Natural killer cell (primary cell): ENCODE measurements around the gene KDM6A. TPM values are rescaled to one million over a fixed set of nuclear protein-coding genes. Genes with fewer than 3 reads are reported as not detected.

Experiments
- ATAC-seq, 3 donors: fragments of 150-1000 bp in 2 of 3; fragments of 200-7000 bp in 1 of 3; cut with Tn5 transposase; 1 replicate in 1 of 3; 2 replicates in 2 of 3; pipeline ENCODE4 v1.10.0; 2021; ENCODE audit warnings: mild to moderate bottlenecking in 2 of 3, moderate library complexity in 2 of 3
- DNase-seq, 2 donors: peaks; one replicate each; pipeline versions ENCODE4 v3.0.0 to v3.0.0-alpha.2; 2013 to 2021; ENCODE audit warnings: mixed read lengths in 1 of 2
- H3K27ac ChIP-seq: one replicate; pipeline ENCODE4 v1.5.1; 2013; ENCODE audit warnings: mild to moderate bottlenecking, low read length
- H3K27me3 ChIP-seq: one replicate; pipeline ENCODE4 v1.6.1; 2013; ENCODE audit warnings: low read length; ENCODE audit not compliant: control insufficient read depth, insufficient read depth
- H3K36me3 ChIP-seq: one replicate; pipeline ENCODE4 v1.6.1; 2013; ENCODE audit warnings: low read length; ENCODE audit not compliant: control insufficient read depth, insufficient read depth
- H3K4me1 ChIP-seq: one replicate; pipeline ENCODE4 v1.6.1; 2013; ENCODE audit warnings: low read length; ENCODE audit not compliant: control insufficient read depth, insufficient read depth
- H3K4me3 ChIP-seq: one replicate; pipeline ENCODE4 v1.5.1; 2013; ENCODE audit warnings: low read length
- H3K9me3 ChIP-seq: one replicate; pipeline ENCODE4 v1.6.1; 2013; ENCODE audit warnings: low read length; ENCODE audit not compliant: control insufficient read depth, insufficient read depth
- H3K27ac Mint-ChIP-seq, 2 donors: one replicate each; pipeline ENCODE4 v1.8.0; 2022; ENCODE audit warnings: mild to moderate bottlenecking in 2 of 2, mixed read lengths in 2 of 2, moderate library complexity in 1 of 2
- H3K27me3 Mint-ChIP-seq, 2 donors: one replicate each; pipeline ENCODE4 v1.8.0; 2022; ENCODE audit warnings: low read depth in 2 of 2, mixed read lengths in 2 of 2
- H3K36me3 Mint-ChIP-seq: one replicate; pipeline ENCODE4 v1.8.0; 2022; ENCODE audit warnings: mixed read lengths
- H3K4me1 Mint-ChIP-seq, 2 donors: one replicate each; pipeline ENCODE4 v1.8.0; 2022; ENCODE audit warnings: mixed read lengths in 2 of 2
- H3K4me3 Mint-ChIP-seq: one replicate; pipeline ENCODE4 v1.8.0; 2022; ENCODE audit warnings: mild to moderate bottlenecking, moderate library complexity, mixed read lengths
- H3K9me3 Mint-ChIP-seq, 2 donors: one replicate each; pipeline ENCODE4 v1.8.0; 2022; ENCODE audit warnings: mixed read lengths in 2 of 2
- CTCF ChIP-seq: fragments of 200-600 bp; IDR thresholded peaks from one replicate; pipeline ENCODE4 v1.8.0; 2022; ENCODE audit warnings: antibody characterized with exemption
- WGBS: methylation state at CpG from one replicate; pipeline ENCODE4 v1.1.7; 2013; ENCODE audit warnings: missing lambda C conversion rate; ENCODE audit not compliant: insufficient coverage; 5-methylcytosine and 5-hydroxymethylcytosine counted together
- intact Hi-C: fragments of 100-400 bp; cut with micrococcal nuclease; formaldehyde crosslinking; loops from one replicate; pipeline ENCODE4 v1.14.2; 2022
- total RNA-seq, 4 donors: library from RNA; stranded (reverse); fragments of 120-200 nt in 1 of 4; gene quantifications; one replicate each; pipeline versions ENCODE4 v1.2.3 to v1.2.4, GENCODE V29; 2013 to 2022

Gene KDM6A
- total RNA-seq, 3 donors from 2014 or later (not counting 1 experiment from before 2014, with no cell fraction given), result 60.8 to 121 (median 73.1) TPM

DNA sequence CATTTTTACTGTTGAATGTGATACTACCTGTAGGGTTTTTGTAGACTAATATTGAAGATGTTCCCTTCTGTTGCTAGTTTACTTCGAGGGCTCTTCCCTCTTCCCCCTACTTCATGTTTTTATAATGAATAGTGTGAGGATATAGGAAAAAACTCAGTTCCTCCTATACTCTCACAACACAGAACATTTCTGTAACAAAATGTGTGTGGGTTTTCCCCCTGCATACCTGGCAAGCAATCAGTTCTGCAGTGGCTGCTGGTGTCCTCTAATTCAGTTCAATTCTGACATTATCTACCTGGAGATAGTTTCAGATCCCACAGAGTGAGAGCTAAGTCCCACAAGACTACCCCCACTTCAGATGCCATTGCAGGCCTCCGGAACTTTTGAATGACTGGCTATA lies 107.9 kb downstream of the KDM6A start:
- H3K27me3 ChIP-seq, result no peaks in the 10 kb centered on the region
- H3K4me3 ChIP-seq, result no peak overlapping the region
- H3K36me3 Mint-ChIP-seq, result no peaks in the 10 kb centered on the region
- H3K36me3 ChIP-seq, result no peaks in the 10 kb centered on the region
- no peak for DNase-seq
- H3K9me3 ChIP-seq, result no peaks in the 10 kb centered on the region
- TF ChIP-seq CTCF, result no peak
- ATAC-seq, result no peak
- no peak overlapping the region for H3K27ac Mint-ChIP-seq
- H3K9me3 Mint-ChIP-seq, result no peaks in the 10 kb centered on the region
- intact Hi-C loops, result no loop called here
- no peaks in the 10 kb centered on the region for H3K4me1 ChIP-seq
- WGBS, result 100% methylated on average over 1 of the region's 2 CpGs
- H3K4me3 Mint-ChIP-seq, result no peak overlapping the region
- no peak overlapping the region for H3K27ac ChIP-seq
- H3K4me1 Mint-ChIP-seq, result peaks cover 23 to 41% of the 10 kb centered on the region in 2 donors
- H3K27me3 Mint-ChIP-seq, result no peaks in the 10 kb centered on the region

- no peak for ATAC-seq
- Mint-ChIP-seq H3K9me3 (peaks cover 3% of the 10 kb centered on the region in 2 donors), H3K4me3 (no peak overlapping the region), H3K36me3 (peaks cover 7% of the 10 kb centered on the region), H3K27me3 (no peaks in the 10 kb centered on the region), H3K27ac (peak overlapping the region in 1 of 2 donors; percentile 52), H3K4me1 (peaks cover 44 to 72% of the 10 kb centered on the region in 2 donors)
- no peaks in the 10 kb centered on the region for H3K4me1 ChIP-seq
- TF ChIP-seq CTCF, result no peak
- H3K27me3 ChIP-seq, result no peaks in the 10 kb centered on the region
- H3K9me3 ChIP-seq, result no peaks in the 10 kb centered on the region
- 96% methylated on average over 10 of the region's 16 CpGs for WGBS
- H3K4me3 ChIP-seq, result no peak overlapping the region
- H3K27ac ChIP-seq, result no peak overlapping the region
- no peaks in the 10 kb centered on the region for H3K36me3 ChIP-seq
- intact Hi-C loops, result no loop called here
- no peak for DNase-seq
Measured at GRCh38 chrX:44989995-44990770, 117.2 kb downstream of the KDM6A start.

GRCh38 chrX:44992775-44993174 lies 119.8 kb downstream of the KDM6A start:
- TF ChIP-seq CTCF, result no peak
- H3K4me3 Mint-ChIP-seq, result no peak overlapping the region

More at GRCh38 chrX:44992775-44993174, 119.8 kb downstream of the KDM6A start:
- Histone ChIP-seq H3K27ac (no peak overlapping the region), H3K27me3 (no peaks in the 10 kb centered on the region), H3K9me3 (no peaks in the 10 kb centered on the region), H3K4me1 (peaks cover 16% of the 10 kb centered on the region), H3K36me3 (no peaks in the 10 kb centered on the region), H3K4me3 (no peak overlapping the region)
- peaks cover 44 to 63% of the 10 kb centered on the region in 2 donors for H3K4me1 Mint-ChIP-seq
- WGBS, result 100% methylated on average over 1 of the region's 2 CpGs
- no peak overlapping the region for H3K27ac Mint-ChIP-seq
- no peaks in the 10 kb centered on the region for H3K27me3 Mint-ChIP-seq
- intact Hi-C loops, result no loop called here
- peaks cover 3% of the 10 kb centered on the region in 2 donors for H3K9me3 Mint-ChIP-seq
- ATAC-seq (no peak), DNase-seq (no peak)
- peaks cover 6% of the 10 kb centered on the region for H3K36me3 Mint-ChIP-seq
